ENCODE results near the gene ATP13A4. TPM values are rescaled to one million over a fixed set of nuclear protein-coding genes. Genes with fewer than 3 reads are reported as not detected.

Gene ATP13A4
- polyA plus RNA-seq, 3 donors: 0.08 to 0.21 (median 0.19) TPM

- Histone ChIP-seq H3K4me1 (ENCODE audit: control insufficient read depth in 1 of 2, insufficient read depth in 2 of 2, low read length in 2 of 2) (peaks cover 10 to 18% of the 10 kb centered on the region in 2 donors), H3K4me3 (replicated peaks in 1 of 3; ENCODE audit: low read depth in 2 of 3, low read length in 3 of 3) (no peak overlapping the region), H3K9ac (ENCODE audit: insufficient read depth, low read length, poor library complexity, severe bottlenecking) (no peak overlapping the region), H2AFZ (ENCODE audit: insufficient read depth, low read depth, low read length, poor library complexity, severe bottlenecking) (no peak overlapping the region), H4K20me1 (ENCODE audit: insufficient read depth, low read length) (peaks cover 72% of the 10 kb centered on the region), H3K27me3 (ENCODE audit: control insufficient read depth in 2 of 2, insufficient read depth in 2 of 2, low read length in 2 of 2) (no peaks in the 10 kb centered on the region), H3K27ac (ENCODE audit: low read depth in 1 of 2, low read length in 2 of 2) (no peak overlapping the region), H3K79me2 (ENCODE audit: insufficient read depth, low read length) (peaks cover 97% of the 10 kb centered on the region), H3K36me3 (replicated peaks in 1 of 2; ENCODE audit: control insufficient read depth in 1 of 2, insufficient read depth in 2 of 2, low read length in 2 of 2) (peaks cover 6 to 62% of the 10 kb centered on the region in 2 donors), H3K4me2 (replicated peaks; ENCODE audit: extremely low read depth, low read length, poor library complexity, severe bottlenecking) (no peak overlapping the region), H3K9me3 (replicated peaks in 1 of 2; ENCODE audit: control insufficient read depth in 1 of 2, insufficient read depth in 1 of 2, low read length in 2 of 2) (no peaks in the 10 kb centered on the region)
- DNase-seq: no peak
- peak overlapping the region in 1 of 7 donors; percentile 16 for H3K27ac Mint-ChIP-seq
- H3K4me3 Mint-ChIP-seq: no peak overlapping the region
- H3K9me3 Mint-ChIP-seq: no peaks in the 10 kb centered on the region
- intact Hi-C loops (cut with micrococcal nuclease): no loop called here
- H3K4me1 Mint-ChIP-seq: peaks cover 32% of the 10 kb centered on the region
- H3K27me3 Mint-ChIP-seq (ENCODE audit: low read depth in 3 of 3): peaks cover 0 to 1% (median 0%) of the 10 kb centered on the region in 3 donors
- no peak for TF ChIP-seq CTCF (IDR thresholded peaks at IDR 0.05)
- WGBS (ENCODE audit: insufficient coverage): 100% methylated on average over 1 of the region's 2 CpGs
- peaks cover 31 to 49% of the 10 kb centered on the region in 2 donors for H3K36me3 Mint-ChIP-seq
Observed at GRCh38 chr3:193598202-193598601, 43.5 kb upstream of the ATP13A4 start.

- Mint-ChIP-seq H3K9me3 (no peaks in the 10 kb centered on the region), H3K27ac (peak overlapping the region in 3 of 7 donors; percentile 8 to 59 (median 21)), H3K4me1 (peaks cover 39% of the 10 kb centered on the region), H3K27me3 (ENCODE audit: low read depth in 3 of 3) (peaks cover 0 to 1% (median 0%) of the 10 kb centered on the region in 3 donors), H3K4me3 (no peak overlapping the region), H3K36me3 (peaks cover 25 to 47% of the 10 kb centered on the region in 2 donors)
- DNase-seq: no peak
- Histone ChIP-seq H3K27ac (ENCODE audit: low read depth in 1 of 2, low read length in 2 of 2) (no peak overlapping the region), H3K4me2 (replicated peaks; ENCODE audit: extremely low read depth, low read length, poor library complexity, severe bottlenecking) (no peak overlapping the region), H3K4me1 (ENCODE audit: control insufficient read depth in 1 of 2, insufficient read depth in 2 of 2, low read length in 2 of 2) (peaks cover 16 to 27% of the 10 kb centered on the region in 2 donors), H3K27me3 (ENCODE audit: control insufficient read depth in 2 of 2, insufficient read depth in 2 of 2, low read length in 2 of 2) (no peaks in the 10 kb centered on the region), H3K79me2 (ENCODE audit: insufficient read depth, low read length) (peaks cover 78% of the 10 kb centered on the region), H3K9me3 (replicated peaks in 1 of 2; ENCODE audit: control insufficient read depth in 1 of 2, insufficient read depth in 1 of 2, low read length in 2 of 2) (no peaks in the 10 kb centered on the region), H3K4me3 (replicated peaks in 1 of 3; ENCODE audit: low read depth in 2 of 3, low read length in 3 of 3) (no peak overlapping the region), H3K9ac (ENCODE audit: insufficient read depth, low read length, poor library complexity, severe bottlenecking) (no peak overlapping the region), H2AFZ (ENCODE audit: insufficient read depth, low read depth, low read length, poor library complexity, severe bottlenecking) (no peak overlapping the region), H4K20me1 (ENCODE audit: insufficient read depth, low read length) (peaks cover 51% of the 10 kb centered on the region), H3K36me3 (replicated peaks in 1 of 2; ENCODE audit: control insufficient read depth in 1 of 2, insufficient read depth in 2 of 2, low read length in 2 of 2) (peaks cover 6 to 41% of the 10 kb centered on the region in 2 donors)
- WGBS (ENCODE audit: insufficient coverage): 100% methylated on average over 1 of the region's 5 CpGs
- intact Hi-C loops (cut with micrococcal nuclease): no loop called here
- TF ChIP-seq CTCF (IDR thresholded peaks at IDR 0.05): no peak
Observed at GRCh38 chr3:193595939-193596487, 41.3 kb upstream of the ATP13A4 start.

All from CD14-positive monocyte (primary cell).